ENCODE measurements around the gene MCRIP2. TPM values are rescaled to one million over a fixed set of nuclear protein-coding genes. Genes with fewer than 3 reads are reported as not detected.

Gene MCRIP2
- total RNA-seq, 1 donor from 2014 or later, result 27.0 TPM

DNA sequence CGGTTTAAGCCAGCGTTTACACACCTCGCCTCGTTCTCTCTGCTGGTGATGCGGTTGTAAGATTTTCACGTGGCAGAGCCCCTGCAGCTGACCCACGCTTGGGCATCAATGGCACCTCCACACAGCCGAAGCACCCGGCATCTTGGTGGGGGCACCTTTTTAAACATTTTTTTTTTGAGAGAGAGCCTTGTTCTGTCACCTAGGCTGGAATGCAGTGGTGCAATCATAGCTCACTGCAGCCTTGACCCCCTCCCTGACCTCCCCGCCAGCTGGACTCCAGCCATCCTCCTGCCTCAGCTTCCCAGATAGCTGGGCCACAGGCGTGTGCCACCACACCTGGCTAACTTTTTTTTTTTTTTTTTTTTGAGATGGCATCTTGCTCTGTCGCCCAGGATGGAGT is 12.4 kb downstream of the MCRIP2 start:
- Histone ChIP-seq H3K9me3 (no peaks in the 10 kb centered on the region), H3K27me3 (no peaks in the 10 kb centered on the region), H3K4me3 (no peak overlapping the region), H3K27ac (no peak overlapping the region), H3K36me3 (no peaks in the 10 kb centered on the region), H3K4me1 (peaks cover 10% of the 10 kb centered on the region)
- intact Hi-C loops (cut with DNase I), result no loop called here
- TF ChIP-seq POLR2A (IDR thresholded peaks at IDR 0.05) (no peak), POLR2AphosphoS5 (IDR thresholded peaks at IDR 0.05; ENCODE audit: insufficient read depth in 1 of 2, low read depth in 1 of 2) (no peak)
- TF ChIP-seq, protein P1, sequence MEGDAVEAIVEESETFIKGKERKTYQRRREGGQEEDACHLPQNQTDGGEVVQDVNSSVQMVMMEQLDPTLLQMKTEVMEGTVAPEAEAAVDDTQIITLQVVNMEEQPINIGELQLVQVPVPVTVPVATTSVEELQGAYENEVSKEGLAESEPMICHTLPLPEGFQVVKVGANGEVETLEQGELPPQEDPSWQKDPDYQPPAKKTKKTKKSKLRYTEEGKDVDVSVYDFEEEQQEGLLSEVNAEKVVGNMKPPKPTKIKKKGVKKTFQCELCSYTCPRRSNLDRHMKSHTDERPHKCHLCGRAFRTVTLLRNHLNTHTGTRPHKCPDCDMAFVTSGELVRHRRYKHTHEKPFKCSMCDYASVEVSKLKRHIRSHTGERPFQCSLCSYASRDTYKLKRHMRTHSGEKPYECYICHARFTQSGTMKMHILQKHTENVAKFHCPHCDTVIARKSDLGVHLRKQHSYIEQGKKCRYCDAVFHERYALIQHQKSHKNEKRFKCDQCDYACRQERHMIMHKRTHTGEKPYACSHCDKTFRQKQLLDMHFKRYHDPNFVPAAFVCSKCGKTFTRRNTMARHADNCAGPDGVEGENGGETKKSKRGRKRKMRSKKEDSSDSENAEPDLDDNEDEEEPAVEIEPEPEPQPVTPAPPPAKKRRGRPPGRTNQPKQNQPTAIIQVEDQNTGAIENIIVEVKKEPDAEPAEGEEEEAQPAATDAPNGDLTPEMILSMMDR (IDR thresholded peaks at IDR 0.05), result no peak
- no peak for DNase-seq (ENCODE audit: extremely low spot score in 2 of 2)

DNA sequence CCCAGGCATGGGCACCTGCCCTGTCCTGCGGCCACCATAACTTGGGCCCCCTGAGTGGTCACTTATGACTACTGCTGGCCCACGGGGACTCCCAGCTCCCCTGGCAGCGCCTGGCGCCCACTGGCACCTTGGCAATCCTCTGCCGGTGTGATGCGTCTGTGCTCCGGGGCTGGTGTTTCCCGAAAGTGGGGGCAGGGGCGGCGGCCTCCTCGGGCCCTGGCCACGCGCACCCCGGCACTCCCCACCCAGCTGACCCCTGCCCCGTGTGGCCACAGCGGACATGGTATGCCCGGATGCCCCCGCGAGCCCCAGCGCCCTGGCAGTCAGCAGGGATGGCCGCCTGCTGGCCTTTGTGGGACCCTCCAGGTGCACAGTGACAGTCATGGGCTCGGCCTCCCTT is 15.9 kb downstream of the MCRIP2 start:
- Histone ChIP-seq H3K27ac (no peak overlapping the region), H3K27me3 (no peaks in the 10 kb centered on the region), H3K36me3 (no peaks in the 10 kb centered on the region), H3K4me1 (peaks cover 18% of the 10 kb centered on the region), H3K4me3 (no peak overlapping the region), H3K9me3 (no peaks in the 10 kb centered on the region)
- no peak for DNase-seq (ENCODE audit: extremely low spot score in 2 of 2)
- intact Hi-C loops (cut with DNase I), result no loop called here
- TF ChIP-seq, protein P1 (IDR thresholded peaks at IDR 0.05), result no peak
- TF ChIP-seq POLR2AphosphoS5 (IDR thresholded peaks at IDR 0.05; ENCODE audit: insufficient read depth in 1 of 2, low read depth in 1 of 2) (no peak), POLR2A (IDR thresholded peaks at IDR 0.05) (no peak)

DNA sequence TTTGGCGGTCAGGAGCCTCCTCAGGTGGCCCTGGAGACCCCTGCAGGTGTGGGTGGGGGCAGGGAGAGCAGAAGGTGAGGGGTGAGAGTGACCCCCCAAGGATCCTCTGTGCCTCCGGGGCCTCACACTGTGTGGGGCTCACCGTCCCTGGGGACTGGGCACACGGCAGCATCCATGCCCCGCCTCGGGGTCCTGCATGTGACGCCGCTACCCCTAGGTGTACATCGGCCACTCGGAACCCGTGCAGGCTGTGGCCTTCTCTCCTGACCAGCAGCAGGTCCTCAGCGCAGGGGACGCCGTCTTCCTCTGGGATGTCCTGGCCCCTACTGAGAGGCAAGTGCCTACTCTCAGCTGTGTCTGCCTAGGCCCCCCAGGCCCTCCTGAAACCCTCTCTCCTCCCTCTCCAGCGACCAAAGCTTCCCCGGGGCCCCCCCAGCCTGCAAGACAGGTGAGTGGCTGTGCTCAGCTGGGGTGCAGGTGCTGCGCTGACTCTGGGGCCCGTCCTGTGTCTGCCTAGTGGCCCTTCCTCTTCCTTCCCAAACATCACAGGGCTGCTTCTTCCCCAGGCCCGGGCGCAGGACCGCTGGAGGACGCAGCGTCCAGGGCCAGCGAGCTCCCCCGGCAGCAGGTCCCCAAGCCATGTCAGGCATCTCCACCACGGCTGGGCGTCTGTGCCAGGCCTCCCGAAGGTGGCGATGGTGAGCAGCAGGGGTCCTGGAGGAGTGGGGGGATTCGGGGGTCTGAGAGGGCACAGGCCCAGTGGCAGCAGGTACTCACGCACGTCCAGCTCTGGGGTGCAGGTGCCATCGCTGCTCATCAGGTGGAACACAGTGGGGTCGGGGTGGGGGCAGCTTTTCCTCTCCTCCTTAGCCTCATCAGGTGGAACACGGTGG is 17.3 kb downstream of the MCRIP2 start:
- no peak for TF ChIP-seq POLR2AphosphoS5 (IDR thresholded peaks at IDR 0.05; ENCODE audit: insufficient read depth in 1 of 2, low read depth in 1 of 2)
- no peak for TF ChIP-seq POLR2A (IDR thresholded peaks at IDR 0.05)
- TF ChIP-seq, protein P1 (IDR thresholded peaks at IDR 0.05), result no peak
- no peaks in the 10 kb centered on the region for H3K36me3 ChIP-seq
- no peaks in the 10 kb centered on the region for H3K27me3 ChIP-seq
- H3K27ac ChIP-seq, result no peak overlapping the region
- no peaks in the 10 kb centered on the region for H3K9me3 ChIP-seq
- H3K4me3 ChIP-seq, result no peak overlapping the region
- DNase-seq (ENCODE audit: extremely low spot score in 2 of 2), result no peak
- H3K4me1 ChIP-seq, result peaks cover 18% of the 10 kb centered on the region
- intact Hi-C loops (cut with DNase I), result no loop called here

DNA sequence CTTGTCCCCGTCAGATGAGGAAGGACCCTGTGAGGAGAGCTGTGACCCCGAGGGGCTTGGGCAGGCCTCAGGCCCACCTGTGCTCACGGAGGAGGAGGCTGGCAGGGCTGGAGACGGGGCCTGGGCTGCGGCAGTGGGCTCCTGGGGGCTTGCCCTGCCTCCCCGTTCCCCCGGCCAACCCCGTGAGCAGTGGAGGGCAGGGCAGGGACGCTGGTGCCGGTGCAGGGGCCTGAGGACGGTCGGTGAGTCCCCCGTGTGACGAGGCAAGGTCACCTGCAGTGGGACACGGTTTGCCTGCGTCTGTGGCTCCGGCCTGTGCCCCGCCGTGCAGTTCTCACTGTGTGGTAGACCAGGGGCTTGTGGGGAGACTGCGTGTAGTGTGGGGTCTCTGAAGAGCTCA is 18.0 kb downstream of the MCRIP2 start:
- TF ChIP-seq POLR2A (IDR thresholded peaks at IDR 0.05), result no peak
- TF ChIP-seq, protein P1 (IDR thresholded peaks at IDR 0.05), result no peak
- no peak for TF ChIP-seq POLR2AphosphoS5 (IDR thresholded peaks at IDR 0.05; ENCODE audit: insufficient read depth in 1 of 2, low read depth in 1 of 2)
- H3K4me3 ChIP-seq, result no peak overlapping the region
- H3K27ac ChIP-seq, result no peak overlapping the region
- H3K4me1 ChIP-seq, result peaks cover 18% of the 10 kb centered on the region
- H3K36me3 ChIP-seq, result no peaks in the 10 kb centered on the region
- intact Hi-C loops (cut with DNase I), result no loop called here
- no peaks in the 10 kb centered on the region for H3K27me3 ChIP-seq
- no peak for DNase-seq (ENCODE audit: extremely low spot score in 2 of 2)
- no peaks in the 10 kb centered on the region for H3K9me3 ChIP-seq

DNA sequence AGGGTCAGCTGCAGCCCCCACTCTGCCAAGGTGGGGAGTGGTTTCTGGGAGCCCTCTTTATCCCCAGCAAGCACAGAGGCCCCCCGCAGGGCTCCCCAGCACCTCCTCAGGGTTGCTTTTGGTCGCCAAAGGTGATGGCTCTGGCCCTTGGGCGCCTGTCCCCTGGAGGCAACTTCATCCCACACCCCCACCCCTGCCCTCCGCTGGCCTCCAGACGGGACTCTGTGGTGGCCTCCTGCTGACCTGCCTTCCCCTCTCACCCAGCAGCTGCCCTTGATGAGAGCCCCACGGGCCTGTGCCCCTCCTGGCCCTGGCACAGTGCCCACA is 18.5 kb downstream of the MCRIP2 start:
- TF ChIP-seq POLR2AphosphoS5 (IDR thresholded peaks at IDR 0.05; ENCODE audit: insufficient read depth in 1 of 2, low read depth in 1 of 2), result no peak
- TF ChIP-seq POLR2A (IDR thresholded peaks at IDR 0.05), result no peak
- TF ChIP-seq, protein P1 (IDR thresholded peaks at IDR 0.05), result no peak
- H3K27ac ChIP-seq, result peak overlapping the region; percentile 75
- intact Hi-C loops (cut with DNase I), result no loop called here
- DNase-seq (ENCODE audit: extremely low spot score in 2 of 2), result no peak
- H3K27me3 ChIP-seq, result no peaks in the 10 kb centered on the region
- H3K4me3 ChIP-seq, result peak overlapping the region in 1 of 2 donors; percentile 36
- H3K36me3 ChIP-seq, result no peaks in the 10 kb centered on the region
- H3K9me3 ChIP-seq, result no peaks in the 10 kb centered on the region
- H3K4me1 ChIP-seq, result peaks cover 18% of the 10 kb centered on the region
